ENCODE measurements around the gene OR52R1. TPM values are rescaled to one million over a fixed set of nuclear protein-coding genes. Genes with fewer than 3 reads are reported as not detected.

Gene OR52R1
- total RNA-seq, 1 experiment from 2014 or later, result not detected

GRCh38 chr11:4825132-4825531 lies 21.0 kb upstream of the OR52R1 start:
- no peak for DNase-seq
- no TSS peak for BruUV-seq (replicated peaks)
- H3K27me3 ChIP-seq (ENCODE audit: insufficient read depth, low read depth), result no peaks in the 10 kb centered on the region
- POLR2A ChIA-PET (ENCODE audit: unreplicated experiment), result no interaction called here
- H3K9me2 ChIP-seq (ENCODE audit: insufficient read depth), result no peaks in the 10 kb centered on the region
- no peak overlapping the region for H3K4me3 ChIP-seq
- H3K79me2 ChIP-seq (ENCODE audit: low read depth), result no peaks in the 10 kb centered on the region
- TF ChIP-seq, protein P1, sequence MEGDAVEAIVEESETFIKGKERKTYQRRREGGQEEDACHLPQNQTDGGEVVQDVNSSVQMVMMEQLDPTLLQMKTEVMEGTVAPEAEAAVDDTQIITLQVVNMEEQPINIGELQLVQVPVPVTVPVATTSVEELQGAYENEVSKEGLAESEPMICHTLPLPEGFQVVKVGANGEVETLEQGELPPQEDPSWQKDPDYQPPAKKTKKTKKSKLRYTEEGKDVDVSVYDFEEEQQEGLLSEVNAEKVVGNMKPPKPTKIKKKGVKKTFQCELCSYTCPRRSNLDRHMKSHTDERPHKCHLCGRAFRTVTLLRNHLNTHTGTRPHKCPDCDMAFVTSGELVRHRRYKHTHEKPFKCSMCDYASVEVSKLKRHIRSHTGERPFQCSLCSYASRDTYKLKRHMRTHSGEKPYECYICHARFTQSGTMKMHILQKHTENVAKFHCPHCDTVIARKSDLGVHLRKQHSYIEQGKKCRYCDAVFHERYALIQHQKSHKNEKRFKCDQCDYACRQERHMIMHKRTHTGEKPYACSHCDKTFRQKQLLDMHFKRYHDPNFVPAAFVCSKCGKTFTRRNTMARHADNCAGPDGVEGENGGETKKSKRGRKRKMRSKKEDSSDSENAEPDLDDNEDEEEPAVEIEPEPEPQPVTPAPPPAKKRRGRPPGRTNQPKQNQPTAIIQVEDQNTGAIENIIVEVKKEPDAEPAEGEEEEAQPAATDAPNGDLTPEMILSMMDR (conservative IDR thresholded peaks at IDR 0.05), result no peak
- TF ChIP-seq EZH2 (IDR thresholded peaks at IDR 0.05; ENCODE audit: low read depth), result no peak
- no peak overlapping the region for H3K4me2 ChIP-seq
- no peaks in the 10 kb centered on the region for H4K20me1 ChIP-seq (ENCODE audit: insufficient read depth)
- no peak overlapping the region for H2AFZ ChIP-seq
- H3F3A ChIP-seq (ENCODE audit: insufficient read depth, low read depth), result no peaks in the 10 kb centered on the region
- intact Hi-C loops (cut with micrococcal nuclease; ENCODE audit: unreplicated experiment), result no loop called here
- no peaks in the 10 kb centered on the region for H3K9me3 ChIP-seq (ENCODE audit: insufficient read depth, low read depth)
- no peaks in the 10 kb centered on the region for H3K4me1 ChIP-seq (replicated peaks; ENCODE audit: insufficient read depth)
- H3K27ac ChIP-seq, result no peak overlapping the region
- CTCF ChIA-PET, result no interaction called here
- no peaks in the 10 kb centered on the region for H3K36me3 ChIP-seq (ENCODE audit: low read depth)

- Histone ChIP-seq H2AFZ (no peak within 1 kb of the TSS), H3K27ac (no peak within 1 kb of the TSS), H3K4me3 (no peak within 1 kb of the TSS), H3K27me3 (ENCODE audit: insufficient read depth, low read depth) (no peaks in the 10 kb centered on the region), H4K20me1 (ENCODE audit: insufficient read depth) (no peaks in the 10 kb centered on the region), H3K4me2 (no peak within 1 kb of the TSS), H3F3A (ENCODE audit: insufficient read depth, low read depth) (no peaks in the 10 kb centered on the region), H3K79me2 (ENCODE audit: low read depth) (no peaks in the 10 kb centered on the region), H3K9me3 (ENCODE audit: insufficient read depth, low read depth) (no peaks in the 10 kb centered on the region), H3K4me1 (replicated peaks; ENCODE audit: insufficient read depth) (no peaks in the 10 kb centered on the region), H3K9me2 (ENCODE audit: insufficient read depth) (no peaks in the 10 kb centered on the region), H3K36me3 (ENCODE audit: low read depth) (no peaks in the 10 kb centered on the region)
- CTCF ChIA-PET, result no interaction called here
- TF ChIP-seq EZH2 (IDR thresholded peaks at IDR 0.05; ENCODE audit: low read depth), result no peak
- TF ChIP-seq, protein P1 (conservative IDR thresholded peaks at IDR 0.05), result no peak
- POLR2A ChIA-PET (ENCODE audit: unreplicated experiment), result no interaction called here
- no TSS peak for BruUV-seq (replicated peaks)
- intact Hi-C loops (cut with micrococcal nuclease; ENCODE audit: unreplicated experiment), result no loop called here
- DNase-seq, result no peak
Observed at GRCh38 chr11:4821021-4821420, 16.8 kb upstream of the OR52R1 start, which contains the start of gene OR51F2. TSS of gene OR51F2 (plus strand) at chr11:4821321. CDS start at chr11:4821422, 101 bp downstream.

DNA sequence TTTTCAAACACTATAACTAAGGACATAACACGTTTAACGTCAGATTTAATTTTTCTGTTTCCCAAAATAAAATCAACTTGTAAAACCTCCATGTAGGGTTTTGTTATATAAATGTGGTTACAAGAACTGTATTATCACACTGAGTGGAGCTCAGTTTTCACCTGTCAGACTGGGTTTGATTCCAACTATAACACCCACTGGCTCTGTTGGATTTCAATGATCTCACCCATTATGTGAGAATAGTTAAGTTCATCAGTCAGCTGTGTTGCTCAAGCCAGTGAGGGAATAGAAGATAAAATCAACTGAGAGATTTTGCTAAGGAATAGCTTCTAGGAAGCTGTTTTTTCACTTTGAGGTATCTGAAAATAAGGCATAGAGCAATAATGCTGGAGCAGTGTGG lies 5.1 kb upstream of the OR52R1 start:
- TF ChIP-seq EZH2 (IDR thresholded peaks at IDR 0.05; ENCODE audit: low read depth), result no peak
- TF ChIP-seq, protein P1 (conservative IDR thresholded peaks at IDR 0.05), result no peak
- no peaks in the 10 kb centered on the region for H3K9me2 ChIP-seq (ENCODE audit: insufficient read depth)
- H3K9me3 ChIP-seq (ENCODE audit: insufficient read depth, low read depth), result no peaks in the 10 kb centered on the region
- H3K4me3 ChIP-seq, result no peak overlapping the region
- no peak overlapping the region for H2AFZ ChIP-seq
- no peaks in the 10 kb centered on the region for H3K36me3 ChIP-seq (ENCODE audit: low read depth)
- no peak overlapping the region for H3K27ac ChIP-seq
- POLR2A ChIA-PET (ENCODE audit: unreplicated experiment), result no interaction called here
- H4K20me1 ChIP-seq (ENCODE audit: insufficient read depth), result no peaks in the 10 kb centered on the region
- H3K4me2 ChIP-seq, result no peak overlapping the region
- no TSS peak for BruUV-seq (replicated peaks)
- H3K79me2 ChIP-seq (ENCODE audit: low read depth), result no peaks in the 10 kb centered on the region
- intact Hi-C loops (cut with micrococcal nuclease; ENCODE audit: unreplicated experiment), result no loop called here
- H3K4me1 ChIP-seq (replicated peaks; ENCODE audit: insufficient read depth), result no peaks in the 10 kb centered on the region
- H3K27me3 ChIP-seq (ENCODE audit: insufficient read depth, low read depth), result no peaks in the 10 kb centered on the region
- CTCF ChIA-PET, result no interaction called here
- H3F3A ChIP-seq (ENCODE audit: insufficient read depth, low read depth), result no peaks in the 10 kb centered on the region
- DNase-seq, result no peak
